Thoracic aorta endothelial cell (primary cell): ENCODE data around the gene NKX1-2. TPM values are rescaled to one million over a fixed set of nuclear protein-coding genes. Genes with fewer than 3 reads are reported as not detected.

Experiments used
- total RNA-seq: library from RNA; depleted of rRNA; stranded (reverse); fragments of >200 nt; gene quantifications from 2 replicates; pipeline ENCODE4 v1.2.3, GENCODE V29; 2012

The NKX1-2 gene
- not detected in 2 replicates for total RNA-seq

DNA sequence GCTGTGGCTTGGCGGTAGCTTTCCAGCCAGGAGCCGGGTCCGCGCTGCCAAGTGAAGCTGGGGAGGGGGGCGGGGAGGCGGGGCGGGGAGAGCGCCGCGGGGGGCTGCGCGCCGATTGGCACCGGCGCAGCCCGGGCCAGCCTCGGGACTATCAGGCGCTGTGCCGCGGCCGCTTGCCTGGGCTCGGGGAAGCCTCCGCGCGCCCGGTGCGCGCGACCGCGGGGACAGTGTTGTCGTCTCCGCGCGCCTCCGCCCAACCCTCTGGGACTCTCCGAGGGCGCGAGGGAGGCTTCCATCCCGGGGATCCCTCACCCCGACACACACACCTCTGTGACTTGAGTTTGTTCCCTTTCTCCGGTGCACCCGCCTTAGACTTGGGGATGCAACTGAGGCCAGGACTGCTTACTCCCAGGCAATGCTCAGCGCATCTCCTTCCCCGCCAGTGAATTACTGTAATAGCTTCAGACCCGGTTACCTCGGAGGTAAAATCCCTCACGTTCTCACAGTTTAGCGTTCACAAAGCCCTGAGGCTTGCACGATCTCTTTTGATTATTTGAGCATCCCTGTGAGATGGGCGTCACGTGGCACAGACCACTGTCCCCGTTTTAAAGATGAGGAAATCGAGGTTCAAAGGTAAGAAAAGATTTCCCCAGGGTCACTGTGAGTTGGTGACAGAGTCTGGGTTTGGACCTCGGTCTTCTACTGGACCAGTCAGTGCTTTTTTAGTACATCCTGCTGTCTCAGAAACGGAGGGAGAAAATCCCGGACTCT is at the start of gene NKX1-2:
Gene NKX1-2 (minus strand): TSS at position 24 of the 771 bp plus-strand sequence. CDS start 92 bp downstream, outside the sequence.

DNA sequence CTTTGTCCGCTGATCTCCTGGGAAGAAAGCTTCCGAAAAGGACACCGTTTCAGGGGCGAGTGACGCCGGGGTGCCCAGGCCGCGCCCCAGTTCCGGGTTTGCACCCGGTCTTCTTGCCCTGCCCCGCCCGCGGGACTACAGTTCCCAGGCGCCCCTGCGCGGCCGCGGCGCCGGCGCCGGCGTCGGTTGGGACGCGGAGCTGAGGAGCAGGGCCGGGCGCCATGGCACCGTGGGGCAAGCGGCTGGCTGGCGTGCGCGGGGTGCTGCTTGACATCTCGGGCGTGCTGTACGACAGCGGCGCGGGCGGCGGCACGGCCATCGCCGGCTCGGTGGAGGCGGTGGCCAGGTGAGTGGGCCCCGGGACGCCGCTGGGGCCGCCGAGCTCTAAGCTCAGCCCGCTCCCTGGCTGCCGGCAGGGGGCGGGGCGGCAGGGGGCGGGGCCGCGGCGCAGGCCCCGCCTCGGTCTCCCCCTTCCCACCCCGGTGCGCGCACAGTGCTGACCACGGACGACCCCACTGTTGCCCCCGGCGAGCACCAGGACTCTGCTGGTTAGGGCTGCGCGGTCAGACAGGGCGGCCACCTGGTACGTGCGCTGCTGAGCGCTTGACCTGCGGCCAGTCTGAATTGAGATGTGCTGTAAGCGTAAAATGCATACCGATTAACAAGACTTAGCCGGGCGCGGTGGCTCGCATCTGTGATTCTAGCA is 12.0 kb upstream of the NKX1-2 start, which contains the start of gene LHPP:
Gene LHPP (plus strand): TSS at position 182 of the 706 bp plus-strand sequence. CDS start 40 bp downstream, at position 222.

DNA sequence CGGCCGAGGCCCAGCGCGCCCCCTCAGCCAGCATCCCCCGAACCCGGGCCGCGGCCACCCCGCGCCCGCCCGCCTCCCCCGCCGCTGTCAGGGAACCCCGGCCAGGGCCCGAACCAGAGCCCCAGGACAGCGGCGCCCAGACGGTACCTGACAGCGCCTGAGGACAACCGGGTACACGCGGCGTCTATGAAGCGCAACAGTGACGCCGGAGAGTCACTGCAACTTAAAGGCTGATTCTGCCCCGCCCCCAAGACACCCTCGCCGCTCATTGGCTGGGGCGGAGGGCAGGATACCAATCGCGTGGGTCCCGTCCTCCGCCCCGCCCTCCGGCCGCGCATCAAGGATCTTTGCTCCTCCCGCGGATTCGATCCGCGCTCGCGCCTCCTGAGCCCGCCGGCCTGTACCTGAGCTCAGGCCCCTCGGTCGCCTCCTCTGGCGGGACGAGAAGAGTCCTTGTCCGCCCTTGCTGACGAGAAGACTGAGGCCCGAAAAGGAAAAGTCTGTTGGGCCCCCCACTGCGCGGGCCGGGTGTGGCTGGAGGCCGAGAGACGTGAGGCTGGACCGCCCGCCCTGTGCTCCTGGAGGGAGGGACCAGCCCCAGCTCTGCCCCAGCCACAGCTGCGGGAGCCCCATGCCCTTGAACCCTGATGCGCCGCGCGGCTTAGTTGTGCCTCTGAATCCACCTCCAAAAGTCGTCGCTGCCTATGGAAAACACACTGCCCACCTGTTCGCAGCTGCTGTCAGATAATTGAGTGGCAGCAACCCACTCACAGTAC is 30.9 kb downstream of the NKX1-2 start, which contains the start of gene OAT:
Gene OAT (minus strand): TSS at position 198 of the 776 bp plus-strand sequence. CDS start 6,752 bp downstream, outside the sequence.

Other genes with a start within 250 kb of the NKX1-2 start
- gene OAT, start 31.1 kb downstream of the NKX1-2 start, total RNA-seq: 155 and 163 TPM in 2 replicates
- 4.5 and 5.1 TPM in 2 replicates for gene LHPP, start 11.8 kb upstream of the NKX1-2 start, total RNA-seq